Lower lobe of right lung (tissue), 2 donors: ENCODE measurements around the gene PRICKLE3. TPM values are rescaled to one million over a fixed set of nuclear protein-coding genes. Genes with fewer than 3 reads are reported as not detected.
A peak's percentile ranks its signal among the peaks of the same experiment; 100 is the strongest.

Experiments
- ATAC-seq, 2 donors: fragments of 200-7000 bp; cut with Tn5 transposase; one replicate each; pipeline ENCODE4 v1.9.1; 2020 to 2022; ENCODE audit warnings: mild to moderate bottlenecking in 2 of 2, moderate library complexity in 2 of 2
- DNase-seq: peaks from one replicate; pipeline ENCODE4 v3.0.0-alpha.2; 2020
- H3K27ac ChIP-seq: fragments of 200-600 bp; one replicate; pipeline ENCODE4 v1.8.0; 2022
- H3K27me3 ChIP-seq: fragments of 200-600 bp; one replicate; pipeline ENCODE4 v1.8.0; 2022; ENCODE audit warnings: low read depth
- H3K36me3 ChIP-seq: fragments of 200-600 bp; one replicate; pipeline ENCODE4 v1.8.0; 2022; ENCODE audit warnings: mild to moderate bottlenecking
- H3K4me1 ChIP-seq: fragments of 200-600 bp; one replicate; pipeline ENCODE4 v1.8.0; 2022
- H3K4me3 ChIP-seq: fragments of 200-600 bp; one replicate; pipeline ENCODE4 v1.8.0; 2022; ENCODE audit warnings: mild to moderate bottlenecking
- H3K9me3 ChIP-seq: fragments of 200-600 bp; one replicate; pipeline ENCODE4 v1.8.0; 2022
- CTCF ChIP-seq: fragments of 200-600 bp; IDR thresholded peaks from one replicate; pipeline ENCODE4 v1.8.0; 2022; ENCODE audit warnings: antibody characterized with exemption, mild to moderate bottlenecking
- intact Hi-C: fragments of 100-400 bp; cut with DNase I; formaldehyde crosslinking; loops from one replicate; pipeline ENCODE4 v1.11.0; 2022
- total RNA-seq: library from RNA; stranded (reverse); fragmentation: NEBNext Ultra II Directional; extraction: Animal tissue kit (Norgen Biotek cat#: 25700); gene quantifications from one replicate; pipeline ENCODE4 v1.2.1, GENCODE V29; 2021
- donor health status: DM: no; HTN: yes; CAD: no; lungs with severe emphysema.

PRICKLE3 gene
- total RNA-seq, 1 donor from 2014 or later, result 13.1 TPM

- intact Hi-C loops, result no loop called here
- H3K36me3 ChIP-seq, result no peaks in the 10 kb centered on the region
- ATAC-seq, result no peak
- no peak overlapping the region for H3K4me3 ChIP-seq
- no peak for TF ChIP-seq CTCF
- no peaks in the 10 kb centered on the region for H3K27me3 ChIP-seq
- no peak for DNase-seq
- H3K4me1 ChIP-seq, result no peaks in the 10 kb centered on the region
- no peak overlapping the region for H3K27ac ChIP-seq
- no peaks in the 10 kb centered on the region for H3K9me3 ChIP-seq
These were observed 20.4 kb upstream of the PRICKLE3 start for GRCh38 chrX:49206543-49206942.

- Histone ChIP-seq H3K27ac (no peak overlapping the region), H3K36me3 (no peaks in the 10 kb centered on the region), H3K27me3 (no peaks in the 10 kb centered on the region), H3K9me3 (no peaks in the 10 kb centered on the region), H3K4me3 (no peak overlapping the region), H3K4me1 (no peaks in the 10 kb centered on the region)
- no peak for ATAC-seq
- intact Hi-C loops, result no loop called here
- no peak for DNase-seq
- no peak for TF ChIP-seq CTCF
These were observed 19.3 kb upstream of the PRICKLE3 start for GRCh38 chrX:49205443-49205842.

- no peaks in the 10 kb centered on the region for H3K27me3 ChIP-seq
- ATAC-seq, result no peak
- intact Hi-C loops, result no loop called here
These were observed 18.5 kb upstream of the PRICKLE3 start for GRCh38 chrX:49204709-49205108.

GRCh38 chrX:49204017-49204416, 17.8 kb upstream of the PRICKLE3 start:
- Histone ChIP-seq H3K4me1 (no peaks in the 10 kb centered on the region), H3K4me3 (no peak overlapping the region), H3K9me3 (no peaks in the 10 kb centered on the region), H3K27ac (no peak overlapping the region), H3K27me3 (no peaks in the 10 kb centered on the region), H3K36me3 (no peaks in the 10 kb centered on the region)
- no peak for TF ChIP-seq CTCF
- ATAC-seq (no peak), DNase-seq (no peak)
- intact Hi-C loops, result no loop called here

More at GRCh38 chrX:49204709-49205108, 18.5 kb upstream of the PRICKLE3 start:
- DNase-seq, result no peak
- Histone ChIP-seq H3K36me3 (no peaks in the 10 kb centered on the region), H3K4me3 (no peak overlapping the region), H3K9me3 (no peaks in the 10 kb centered on the region), H3K27ac (no peak overlapping the region), H3K4me1 (no peaks in the 10 kb centered on the region)
- TF ChIP-seq CTCF, result no peak

GRCh38 chrX:49203536-49203935, 17.4 kb upstream of the PRICKLE3 start:
- Histone ChIP-seq H3K27ac (no peak overlapping the region), H3K27me3 (no peaks in the 10 kb centered on the region), H3K36me3 (no peaks in the 10 kb centered on the region), H3K9me3 (no peaks in the 10 kb centered on the region), H3K4me1 (no peaks in the 10 kb centered on the region), H3K4me3 (no peak overlapping the region)
- TF ChIP-seq CTCF, result no peak
- intact Hi-C loops, result no loop called here
- DNase-seq, result no peak
- ATAC-seq, result no peak

GRCh38 chrX:49202022-49202421, 15.8 kb upstream of the PRICKLE3 start:
- DNase-seq (no peak), ATAC-seq (peak in 1 of 2 donors; percentile 61)
- intact Hi-C loops, result no loop called here
- TF ChIP-seq CTCF, result no peak
- H3K36me3 ChIP-seq, result no peaks in the 10 kb centered on the region
- no peak overlapping the region for H3K27ac ChIP-seq
- no peaks in the 10 kb centered on the region for H3K4me1 ChIP-seq
- H3K27me3 ChIP-seq, result no peaks in the 10 kb centered on the region
- H3K4me3 ChIP-seq, result no peak overlapping the region
- H3K9me3 ChIP-seq, result no peaks in the 10 kb centered on the region
